Right lung (tissue), 5 donors: ENCODE results near the gene PDE4D. TPM values are rescaled to one million over a fixed set of nuclear protein-coding genes. Genes with fewer than 3 reads are reported as not detected.
A peak's percentile ranks its signal among the peaks of the same experiment; 100 is the strongest.

ENCODE experiments used
- DNase-seq, 2 donors: peaks; one replicate each; pipeline ENCODE4 v3.0.0-alpha.2; 2013
- polyA plus RNA-seq, 5 donors: library from polyadenylated mRNA; unstranded; fragments of 120-200 nt; gene quantifications; one replicate each; pipeline versions ENCODE4 v1.2.1 to v1.2.3, GENCODE V29; 2013; ENCODE audit warnings: inconsistent platforms in 1 of 5, low replicate concordance in 1 of 5; ENCODE audit not compliant: insufficient read length in 5 of 5, insufficient read depth in 1 of 5

PDE4D gene
- polyA plus RNA-seq, 5 donors = 14.6 to 27.4 (median 22.0) TPM

DNA sequence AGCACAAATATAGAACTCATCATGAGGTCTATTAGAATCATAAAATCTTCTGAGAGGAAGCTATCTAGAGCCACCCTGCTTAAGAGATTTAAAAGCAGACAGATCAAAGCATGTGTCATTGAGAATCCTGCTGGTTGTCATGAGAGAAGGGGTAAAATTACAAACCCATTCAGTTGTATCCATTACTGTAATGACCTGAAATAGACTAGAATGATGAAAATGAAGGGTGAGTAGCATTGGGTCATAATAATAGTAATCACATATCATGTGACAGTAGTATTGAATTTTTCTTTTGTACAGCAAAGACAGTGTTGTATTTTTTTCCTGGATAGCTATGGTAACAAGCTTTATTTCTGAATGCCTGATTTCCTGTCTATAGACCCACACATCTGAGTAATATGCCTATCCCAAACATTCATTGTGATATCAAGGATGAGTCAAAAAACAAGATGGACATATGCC lies 149.0 kb downstream of the PDE4D start:
- DNase-seq = no peak

DNA sequence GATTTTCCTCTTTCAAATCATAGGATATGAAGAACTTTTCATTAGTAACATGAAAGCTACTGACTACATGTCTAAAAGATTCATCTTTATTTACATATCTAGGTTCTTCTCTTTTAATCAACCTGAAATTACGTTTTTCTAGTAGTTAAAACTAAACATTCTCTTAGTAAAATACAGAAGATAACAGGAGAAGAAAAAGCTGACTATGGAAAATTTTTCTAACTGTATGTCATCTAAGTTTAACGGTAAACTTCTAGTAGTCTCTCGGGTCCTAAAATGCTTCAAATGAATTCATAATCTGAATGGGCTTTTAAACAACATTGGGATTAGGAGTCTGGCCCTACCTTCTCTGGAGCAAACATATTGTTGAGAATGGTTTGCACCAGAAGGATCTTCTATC lies 151.9 kb downstream of the PDE4D start:
- no peak for DNase-seq

DNA sequence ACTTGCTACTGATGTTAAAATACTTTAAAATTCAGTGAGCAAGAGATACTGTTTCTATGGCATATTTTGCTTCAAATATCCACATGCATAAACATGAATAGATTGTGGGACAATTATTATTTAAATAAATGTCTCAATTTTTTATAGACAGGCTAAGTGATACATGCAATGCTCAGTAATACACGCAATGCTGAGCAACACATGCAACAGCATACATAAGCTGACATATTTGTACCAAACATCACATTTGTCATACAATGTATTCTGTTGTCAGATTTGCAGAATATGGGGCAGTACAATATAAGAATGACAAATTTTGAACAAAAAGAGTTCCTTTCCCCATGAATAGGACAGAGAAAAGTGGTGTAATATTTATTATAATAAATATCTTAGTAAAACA lies 155.5 kb downstream of the PDE4D start:
- no peak for DNase-seq

DNA sequence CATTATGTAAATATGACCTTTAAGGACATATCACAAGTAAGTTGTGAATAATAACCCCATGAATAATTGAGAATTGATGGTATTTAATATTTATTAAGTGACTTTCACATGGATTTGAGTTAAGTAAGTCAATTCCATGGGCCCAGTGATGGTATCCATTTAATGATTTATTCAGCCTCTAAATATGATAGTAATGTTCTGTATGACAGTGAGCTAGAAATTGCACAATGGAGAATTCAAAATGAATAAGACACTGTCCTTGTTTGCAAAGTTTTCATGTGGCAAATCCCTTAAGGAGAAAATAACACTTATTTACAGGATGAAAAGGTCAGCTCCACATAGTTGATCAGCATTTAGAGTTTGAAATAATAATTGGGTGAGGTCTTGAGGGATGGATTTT lies 160.7 kb downstream of the PDE4D start:
- DNase-seq = no peak

DNA sequence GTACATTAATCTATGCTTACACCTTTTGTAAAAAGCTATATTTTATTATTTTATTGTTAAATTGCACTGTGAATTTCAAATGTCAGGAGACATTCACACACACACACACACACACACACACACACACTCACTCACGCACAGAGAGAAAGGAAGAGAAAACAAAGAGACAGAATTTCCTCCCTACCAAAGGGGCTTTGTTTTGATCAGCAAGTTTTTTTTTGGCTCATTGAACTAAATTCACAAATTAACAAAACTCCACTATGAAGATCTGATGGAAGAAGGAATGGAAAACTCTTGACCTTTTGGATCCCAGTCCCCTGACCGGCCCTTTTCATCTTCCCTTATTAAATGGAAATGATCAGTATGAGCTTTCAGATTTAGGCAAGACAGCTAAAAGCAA lies 161.2 kb downstream of the PDE4D start:
- DNase-seq = no peak

DNA sequence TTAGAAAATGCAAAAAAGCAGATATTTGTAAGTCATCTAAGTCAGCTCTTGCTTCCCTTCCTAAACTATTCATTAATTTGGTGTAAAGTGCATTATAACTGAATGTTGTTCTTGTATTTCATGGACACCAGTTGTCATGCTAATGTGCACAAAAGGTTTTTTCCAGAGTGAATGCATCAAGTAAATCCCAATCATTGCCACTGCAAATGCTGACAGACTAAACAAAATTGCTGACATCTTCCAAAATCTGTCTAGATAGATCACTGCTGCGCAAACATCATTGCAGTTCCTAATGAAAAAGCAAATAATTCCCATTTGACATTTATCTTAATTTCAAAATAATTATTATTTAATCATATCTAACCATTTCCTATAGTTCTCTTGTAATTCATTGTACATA lies 161.7 kb downstream of the PDE4D start:
- peak; percentile 61 to 69 for DNase-seq

DNA sequence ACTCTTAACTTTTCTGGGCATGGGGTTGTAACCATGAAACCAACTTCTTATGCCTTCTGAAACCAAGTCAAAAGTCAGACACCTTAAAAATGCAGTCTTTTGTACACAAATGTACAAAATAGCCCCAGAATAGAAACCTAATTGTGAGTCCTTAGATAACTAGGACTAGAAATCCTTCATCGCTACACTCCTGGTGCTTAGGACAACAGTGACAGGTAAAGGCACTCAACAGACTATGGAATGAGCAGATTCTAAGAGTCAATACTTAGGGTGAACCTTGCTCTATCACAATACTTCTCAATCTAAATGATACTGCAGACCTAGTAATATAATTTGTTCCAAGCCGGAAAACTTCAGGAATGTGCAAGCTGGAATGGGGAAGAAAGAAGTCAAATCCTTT lies 163.7 kb downstream of the PDE4D start:
- DNase-seq = no peak

DNA sequence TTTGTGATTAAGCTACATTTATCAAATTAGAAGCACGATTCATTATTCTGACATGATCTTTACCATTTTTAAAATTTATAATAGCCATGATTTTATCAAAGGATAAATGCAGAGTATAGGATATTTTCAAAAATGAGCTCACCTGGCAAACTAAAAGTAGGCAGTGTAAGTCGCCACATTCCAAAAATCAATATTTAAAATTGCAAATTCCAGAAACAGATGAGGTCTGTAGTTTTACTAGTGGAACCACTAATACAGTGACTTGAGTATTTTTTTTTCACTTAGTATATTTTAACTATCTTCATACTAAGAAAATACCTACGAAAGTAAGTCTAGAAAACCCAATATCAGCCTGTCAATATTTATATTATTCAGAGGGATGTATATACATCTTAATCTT lies 164.2 kb downstream of the PDE4D start:
- DNase-seq = no peak

DNA sequence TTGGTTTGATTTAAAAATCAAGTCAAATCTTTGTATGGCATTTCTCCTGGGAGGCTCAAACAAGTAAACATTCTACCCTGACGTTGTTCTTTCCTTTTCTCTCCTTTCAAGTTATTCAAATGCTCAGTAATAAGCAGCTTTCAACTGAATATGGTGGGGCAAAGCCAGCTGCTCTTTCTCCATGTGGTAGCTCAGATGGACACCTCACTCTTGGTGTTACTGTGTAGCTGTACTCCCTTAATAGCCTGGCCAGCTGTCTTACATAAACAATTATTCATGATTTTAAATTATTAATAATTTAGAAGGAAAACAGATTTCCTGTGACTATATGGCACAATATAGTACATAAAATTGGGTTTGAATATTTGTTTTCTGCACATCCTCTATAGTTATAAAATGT lies 165.2 kb downstream of the PDE4D start:
- peak in 1 of 2 donors; percentile 22 for DNase-seq

DNA sequence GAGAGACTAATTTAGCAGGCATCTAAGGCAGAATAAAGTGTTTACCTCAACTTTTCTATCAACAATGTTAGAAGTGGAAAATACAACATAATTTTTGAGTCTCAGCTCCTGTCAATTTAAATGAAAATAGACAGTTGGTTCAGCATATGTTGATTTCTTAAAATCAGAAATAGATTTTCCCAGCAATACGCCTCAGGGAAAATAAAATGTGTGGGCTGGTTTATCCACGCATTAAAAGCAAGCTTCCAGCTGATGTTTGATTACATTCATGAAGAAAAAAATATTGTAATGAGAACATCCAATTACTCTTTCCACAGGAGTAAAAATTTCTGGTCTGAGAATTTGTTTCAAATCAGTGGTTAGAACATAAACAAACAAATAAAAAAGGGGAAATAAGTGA lies 166.3 kb downstream of the PDE4D start:
- no peak for DNase-seq

DNA sequence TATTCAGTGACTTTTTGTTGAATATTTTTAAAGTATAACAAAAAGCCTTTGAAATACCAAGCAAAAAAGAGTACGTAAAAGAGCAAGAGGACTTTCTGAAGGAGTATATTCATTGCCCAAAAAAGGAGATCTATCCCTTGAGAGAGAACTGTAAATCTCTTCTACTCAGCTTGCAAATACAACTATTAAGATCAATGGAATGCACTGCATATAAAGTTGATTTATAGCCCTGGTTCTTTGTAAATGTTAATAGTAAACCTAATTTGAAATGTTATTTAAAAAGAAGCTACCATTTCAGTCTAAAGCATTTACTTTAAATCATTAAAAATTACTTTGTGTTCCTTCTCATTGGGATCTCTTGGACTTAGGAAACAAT lies 168.1 kb downstream of the PDE4D start:
- no peak for DNase-seq

DNA sequence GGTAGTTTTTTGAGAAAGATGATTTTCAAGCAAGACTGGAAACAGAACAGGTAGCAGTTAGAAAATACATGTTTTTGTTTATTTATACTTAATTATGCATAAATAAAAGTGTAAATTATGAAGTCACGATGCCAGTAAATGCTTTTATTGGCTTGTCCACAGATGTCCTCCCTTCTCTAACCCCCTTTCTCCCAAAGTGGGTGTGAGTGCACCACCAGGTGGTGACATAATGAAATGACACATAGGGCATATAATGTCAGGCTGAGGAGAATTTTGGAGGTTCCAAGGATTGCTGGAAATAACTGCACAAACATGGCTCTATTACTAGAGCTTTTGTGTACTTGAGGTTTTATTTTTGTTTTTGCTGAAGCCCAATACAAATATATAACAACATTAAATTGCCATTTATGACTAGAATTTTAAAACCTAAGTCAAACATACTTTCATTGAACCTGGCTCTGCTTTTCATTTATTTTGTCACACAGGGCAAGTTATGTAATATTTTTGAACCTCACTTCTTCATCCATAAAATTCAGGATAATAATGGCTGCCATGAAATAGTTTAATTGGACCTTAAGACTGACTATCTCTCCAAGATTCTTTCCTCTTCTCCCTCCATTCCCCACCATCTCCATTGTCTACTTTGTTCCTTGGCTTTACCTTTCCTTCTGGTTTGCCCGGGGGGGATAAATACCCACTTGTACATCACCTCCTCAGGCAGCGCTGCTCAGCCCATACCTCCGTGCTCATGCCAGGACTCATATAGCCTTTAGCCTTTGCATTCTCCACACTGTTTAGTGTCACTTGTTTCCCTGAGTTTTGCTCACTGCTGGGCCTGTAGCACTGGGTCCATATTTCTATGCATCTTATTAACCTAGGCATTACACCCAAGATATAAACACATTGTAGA lies 168.8 kb downstream of the PDE4D start:
- peak in 1 of 2 donors; percentile 14 for DNase-seq

DNA sequence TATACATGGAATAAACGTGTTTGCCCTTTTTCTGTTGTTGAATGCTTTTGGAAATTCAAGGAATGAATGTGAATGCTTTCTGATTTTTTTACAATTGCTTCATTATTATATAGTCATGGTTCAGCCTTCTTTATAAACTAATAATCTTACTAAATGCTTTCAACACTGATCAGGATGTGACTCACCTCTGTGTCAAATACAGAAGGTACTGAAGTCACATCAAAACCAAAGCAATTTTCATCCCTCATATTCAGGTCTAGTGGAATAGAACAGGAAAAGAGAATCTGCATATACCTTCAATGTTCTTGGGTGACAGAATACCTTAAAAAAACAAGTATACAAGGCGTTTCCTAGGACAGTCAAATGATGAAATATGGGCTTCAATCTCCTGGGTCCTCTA lies 170.7 kb downstream of the PDE4D start:
- no peak for DNase-seq

DNA sequence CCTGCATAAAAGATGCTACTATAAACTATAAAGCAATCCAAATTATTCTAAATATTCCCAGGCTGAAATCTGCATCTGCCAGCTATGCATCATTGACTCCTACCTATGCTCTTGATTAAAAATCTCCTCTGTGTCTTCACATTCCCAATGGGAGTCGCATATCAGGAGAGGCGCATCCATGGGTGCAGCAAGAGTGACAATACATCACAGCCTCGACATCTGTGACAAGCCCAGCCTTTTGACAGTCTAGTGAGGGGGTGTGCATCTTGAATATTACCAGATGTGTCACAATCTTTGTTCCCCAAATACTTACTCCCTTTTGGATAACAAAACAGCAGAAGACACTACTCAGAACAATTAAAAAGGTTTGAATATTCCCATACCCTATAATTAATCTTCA lies 171.8 kb downstream of the PDE4D start:
- no peak for DNase-seq

DNA sequence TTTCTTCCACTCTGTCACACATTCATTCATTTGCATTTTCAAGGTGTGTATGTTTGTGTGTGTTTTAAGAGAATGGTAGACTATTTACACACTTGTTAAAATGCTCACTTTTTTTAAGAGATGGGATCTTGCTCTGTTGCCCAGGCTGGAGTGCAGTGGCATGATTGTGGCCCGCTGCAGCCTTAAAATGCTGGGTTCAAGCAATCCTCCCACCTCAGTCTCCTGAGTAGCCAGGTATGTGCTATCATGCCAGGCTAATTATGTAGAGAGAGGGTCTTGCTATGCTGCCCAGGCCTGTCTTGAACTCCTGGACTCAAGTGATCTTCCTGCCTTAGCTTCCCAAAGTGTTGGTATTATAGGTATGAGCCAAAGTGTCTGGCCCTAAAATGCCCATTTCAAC lies 173.5 kb downstream of the PDE4D start:
- no peak for DNase-seq

DNA sequence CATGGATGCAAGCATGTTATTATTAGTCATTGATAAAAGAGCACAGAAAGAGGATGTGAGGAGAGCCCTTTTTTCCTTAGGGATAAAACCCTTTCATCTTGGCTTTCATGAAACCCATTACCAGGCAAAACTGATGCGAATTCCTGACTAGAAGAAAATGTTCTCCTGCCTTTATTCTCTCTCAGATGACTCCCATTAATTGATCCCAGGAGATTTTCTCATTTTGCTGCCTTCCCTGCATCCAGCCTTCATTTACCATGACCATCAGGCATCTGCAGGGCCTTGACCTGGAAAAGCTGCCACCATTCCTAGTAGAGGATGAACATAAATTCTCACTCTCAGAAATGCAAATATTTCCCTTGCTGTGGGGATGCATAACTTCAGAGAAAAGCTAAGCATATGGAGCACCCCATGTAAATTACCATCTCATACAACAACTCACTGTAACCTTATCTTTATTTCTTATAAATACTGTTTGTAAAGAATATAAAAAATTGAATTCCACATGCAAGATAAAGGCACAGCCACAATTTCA lies 176.5 kb downstream of the PDE4D start:
- DNase-seq = no peak

DNA sequence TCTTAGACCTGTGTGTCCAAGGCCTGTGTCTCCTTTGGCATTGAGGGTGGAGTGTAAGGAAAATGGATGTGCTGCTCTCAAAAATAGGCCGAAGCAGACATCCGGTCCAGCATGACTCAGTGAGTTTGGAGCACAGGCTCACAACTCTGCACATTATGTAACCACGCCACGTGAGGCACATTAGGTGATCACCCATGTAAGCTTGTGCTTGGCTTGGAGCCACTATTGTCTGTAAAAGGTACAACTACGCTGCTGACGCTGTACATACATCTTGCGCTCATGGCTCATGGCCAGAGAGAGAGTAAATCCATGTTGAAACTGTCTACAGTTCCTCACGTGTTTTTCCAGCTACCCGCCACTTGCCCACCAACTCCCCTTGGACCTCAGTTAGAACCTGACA lies 177.5 kb downstream of the PDE4D start:
- DNase-seq = no peak

DNA sequence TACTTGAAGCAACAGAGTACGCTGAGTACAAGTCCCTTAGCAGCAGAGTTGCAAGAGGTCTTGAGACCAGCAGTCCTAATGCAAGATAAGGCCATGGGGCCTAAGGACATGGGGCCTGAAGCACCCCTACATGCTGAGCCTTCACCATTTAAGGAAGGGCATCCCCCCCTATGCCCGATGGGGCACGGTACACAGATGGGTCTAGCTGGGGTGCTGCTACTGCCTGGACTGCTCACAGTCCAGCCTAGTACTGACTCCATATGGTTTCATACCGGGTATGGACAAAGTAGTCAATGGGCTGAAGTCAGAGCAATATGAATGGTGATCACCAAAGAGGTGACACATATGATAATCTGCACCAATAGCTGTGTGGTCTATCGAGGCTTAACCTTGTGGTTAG lies 178.3 kb downstream of the PDE4D start:
- no peak for DNase-seq

DNA sequence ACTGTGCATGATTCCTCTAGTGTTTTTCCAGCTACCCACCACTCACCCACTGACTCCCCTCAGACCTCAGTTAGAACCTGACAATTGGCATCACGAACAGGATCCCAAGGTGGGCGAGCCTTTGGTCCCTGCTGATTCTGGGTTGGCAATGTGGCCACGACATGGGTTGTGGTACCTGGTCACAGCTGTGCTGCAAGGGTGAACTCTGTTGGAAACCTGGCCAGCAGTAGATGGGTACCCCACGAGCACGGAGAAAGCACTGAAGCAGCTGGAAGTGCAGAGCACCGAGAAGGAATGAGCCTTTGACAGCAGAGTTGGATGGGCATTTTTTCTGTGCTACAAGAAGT lies 180.1 kb downstream of the PDE4D start:
- no peak for DNase-seq

DNA sequence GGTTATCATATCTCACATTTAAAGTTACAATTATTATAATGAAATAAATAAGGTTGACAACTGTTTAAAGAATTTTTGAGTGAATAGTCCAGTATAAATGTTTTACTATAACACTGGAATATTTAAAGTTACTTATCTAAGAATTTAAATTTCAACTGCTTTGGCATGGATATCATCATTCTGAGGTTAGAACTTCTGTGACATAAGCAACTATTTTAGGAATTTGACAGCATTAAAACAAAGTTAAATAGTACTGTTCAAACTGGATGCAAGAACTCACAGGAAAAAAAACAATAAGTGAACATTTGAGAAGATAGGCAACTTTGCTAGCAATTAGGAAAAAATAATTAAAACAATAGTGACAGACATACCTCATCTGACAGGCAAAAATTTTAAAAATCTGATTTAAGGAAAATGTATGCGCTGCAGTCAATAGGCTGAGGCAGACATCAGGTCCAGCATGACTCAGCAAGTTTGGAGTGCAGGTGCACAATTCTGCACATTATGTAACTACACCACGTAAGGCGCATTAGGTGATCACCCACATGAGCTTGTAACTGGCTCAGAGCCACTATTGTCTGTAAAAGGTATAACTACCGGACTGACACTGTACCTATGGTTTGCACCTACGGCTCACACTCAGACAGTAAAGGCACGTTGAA lies 180.6 kb downstream of the PDE4D start:
- no peak for DNase-seq

DNA sequence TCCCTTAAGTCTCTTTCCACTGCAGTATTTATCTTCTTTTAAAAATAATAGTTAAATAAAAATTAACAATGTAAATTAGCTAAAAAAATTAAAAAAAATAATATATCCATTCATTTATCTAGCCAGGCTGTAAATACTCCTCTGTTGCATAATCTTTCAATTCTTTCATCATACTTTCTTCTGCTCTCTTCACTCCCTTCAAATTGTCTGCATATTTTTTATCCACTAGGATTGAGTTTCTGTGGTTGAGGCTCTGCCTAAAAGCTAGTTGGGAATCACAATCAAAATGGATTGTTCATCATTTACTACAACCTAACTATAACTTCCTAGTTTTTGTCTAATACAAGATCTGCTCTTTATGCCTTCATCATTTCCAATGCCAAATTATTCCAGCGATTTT lies 182.2 kb downstream of the PDE4D start:
- no peak for DNase-seq

DNA sequence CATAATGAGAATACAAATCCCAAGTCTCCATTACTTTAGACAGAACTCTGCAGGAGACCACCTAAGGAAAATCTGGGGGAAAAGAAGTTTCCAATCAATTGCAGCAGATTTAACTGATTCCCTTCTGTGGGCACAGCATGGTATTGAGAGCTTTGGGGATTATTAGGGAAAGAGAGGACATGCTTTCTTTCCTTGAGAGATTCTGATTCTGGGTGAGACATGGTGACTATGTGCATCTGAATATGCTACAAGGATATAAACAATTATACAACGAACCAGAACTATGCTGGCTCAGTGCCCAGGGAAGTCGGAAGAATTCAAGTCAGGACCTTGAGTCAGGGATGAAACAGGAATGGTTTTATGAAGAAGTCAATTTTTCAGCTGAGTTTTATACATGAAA lies 183.7 kb downstream of the PDE4D start:
- no peak for DNase-seq

DNA sequence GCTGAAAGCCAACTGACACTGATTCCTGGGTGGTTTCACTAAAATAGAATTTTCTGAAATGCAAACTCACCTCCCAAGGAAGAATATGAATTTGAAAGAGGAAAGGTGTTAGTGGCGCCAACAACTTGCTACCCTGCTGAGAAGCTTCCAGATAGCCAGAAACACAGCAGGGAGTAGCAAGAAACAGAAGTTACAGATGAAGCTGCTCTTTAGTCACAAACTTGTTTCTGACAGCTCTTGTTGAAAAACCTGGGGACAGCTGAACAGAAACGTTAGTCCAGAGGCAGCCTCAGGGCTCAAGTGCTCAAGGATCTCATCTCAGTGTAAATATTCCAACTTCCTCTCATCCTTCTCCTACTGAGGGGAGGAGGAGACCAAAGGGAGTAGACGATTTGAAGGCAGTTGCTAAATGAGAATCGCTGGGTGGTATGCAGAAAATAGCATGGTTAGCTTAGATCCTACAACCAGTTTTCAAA lies 184.1 kb downstream of the PDE4D start:
- DNase-seq = no peak
